ENCODE data around the gene TIMM8A. TPM values are rescaled to one million over a fixed set of nuclear protein-coding genes. Genes with fewer than 3 reads are reported as not detected.

TIMM8A gene
- total and polyA plus RNA-seq, 2 experiments from 2014 or later, result 8.8 to 13.0 TPM

- TF ChIP-seq EZH2 (IDR thresholded peaks at IDR 0.05; ENCODE audit: borderline replicate concordance) (no peak), EZH2phosphoT487 (IDR thresholded peaks at IDR 0.05; ENCODE audit: low read depth, severe bottlenecking, unreplicated experiment) (no peak), CTCF (IDR thresholded peaks at IDR 0.05; ENCODE audit: poor library complexity) (no peak)
These were observed 20.3 kb upstream of the TIMM8A start for GRCh38 chrX:101368800-101369199.

GRCh38 chrX:101365301-101365795 lies 16.8 kb upstream of the TIMM8A start:
- DNase-seq (ENCODE audit: low spot score), result no peak
- Histone ChIP-seq H3K79me2 (no peaks in the 10 kb centered on the region), H3K4me2 (no peak overlapping the region), H3K36me3 (replicated peaks; ENCODE audit: insufficient read depth, low read depth) (no peaks in the 10 kb centered on the region), H3K9me3 (ENCODE audit: low read depth) (no peaks in the 10 kb centered on the region), H3K27me3 (no peaks in the 10 kb centered on the region), H3K27ac (no peak overlapping the region), H3K4me1 (ENCODE audit: insufficient read depth) (no peaks in the 10 kb centered on the region), H3K9me2 (replicated peaks; ENCODE audit: insufficient read depth) (no peaks in the 10 kb centered on the region), H3K4me3 (no peak overlapping the region), H4K20me1 (ENCODE audit: insufficient read depth, poor library complexity, severe bottlenecking) (no peaks in the 10 kb centered on the region), H2AFZ (no peak overlapping the region)
- TF ChIP-seq EZH2 (IDR thresholded peaks at IDR 0.05; ENCODE audit: borderline replicate concordance) (no peak), CTCF (IDR thresholded peaks at IDR 0.05; ENCODE audit: poor library complexity) (no peak)
- 89% methylated on average over 1 of the region's 1 CpG for WGBS (ENCODE audit: low lambda C conversion rate, missing lambda C conversion rate)

More at GRCh38 chrX:101368800-101369199, 20.3 kb upstream of the TIMM8A start:
- H3K9me3 ChIP-seq (ENCODE audit: low read depth), result no peaks in the 10 kb centered on the region
- H3K79me2 ChIP-seq, result no peaks in the 10 kb centered on the region
- H3K9me2 ChIP-seq (replicated peaks; ENCODE audit: insufficient read depth), result no peaks in the 10 kb centered on the region
- DNase-seq (ENCODE audit: low spot score), result no peak
- no peaks in the 10 kb centered on the region for H3K27me3 ChIP-seq
- no peaks in the 10 kb centered on the region for H3K36me3 ChIP-seq (replicated peaks; ENCODE audit: insufficient read depth, low read depth)
- no peak overlapping the region for H3K27ac ChIP-seq
- H3K4me3 ChIP-seq, result no peak overlapping the region
- no peak overlapping the region for H3K4me2 ChIP-seq
- H4K20me1 ChIP-seq (ENCODE audit: insufficient read depth, poor library complexity, severe bottlenecking), result no peaks in the 10 kb centered on the region
- H2AFZ ChIP-seq, result no peak overlapping the region
- no peaks in the 10 kb centered on the region for H3K4me1 ChIP-seq (ENCODE audit: insufficient read depth)

- Histone ChIP-seq H4K20me1 (ENCODE audit: insufficient read depth, poor library complexity, severe bottlenecking) (no peaks in the 10 kb centered on the region), H3K4me3 (no peak overlapping the region), H3K27ac (no peak overlapping the region), H3K9me3 (ENCODE audit: low read depth) (no peaks in the 10 kb centered on the region), H2AFZ (no peak overlapping the region), H3K4me2 (no peak overlapping the region), H3K4me1 (ENCODE audit: insufficient read depth) (no peaks in the 10 kb centered on the region), H3K36me3 (replicated peaks; ENCODE audit: insufficient read depth, low read depth) (no peaks in the 10 kb centered on the region), H3K79me2 (no peaks in the 10 kb centered on the region), H3K27me3 (no peaks in the 10 kb centered on the region), H3K9me2 (replicated peaks; ENCODE audit: insufficient read depth) (no peaks in the 10 kb centered on the region)
- no peak for DNase-seq (ENCODE audit: low spot score)
- no peak for TF ChIP-seq EZH2 (IDR thresholded peaks at IDR 0.05; ENCODE audit: borderline replicate concordance)
- TF ChIP-seq EZH2phosphoT487 (IDR thresholded peaks at IDR 0.05; ENCODE audit: low read depth, severe bottlenecking, unreplicated experiment), result no peak
- no peak for TF ChIP-seq CTCF (IDR thresholded peaks at IDR 0.05; ENCODE audit: poor library complexity)
These were observed 14.2 kb upstream of the TIMM8A start for GRCh38 chrX:101362757-101363156.

GRCh38 chrX:101362116-101362515 lies 13.6 kb upstream of the TIMM8A start:
- Histone ChIP-seq H3K4me2 (no peak overlapping the region), H3K27ac (no peak overlapping the region), H3K4me1 (ENCODE audit: insufficient read depth) (no peaks in the 10 kb centered on the region), H3K4me3 (no peak overlapping the region), H3K9me3 (ENCODE audit: low read depth) (no peaks in the 10 kb centered on the region), H3K9me2 (replicated peaks; ENCODE audit: insufficient read depth) (no peaks in the 10 kb centered on the region), H3K36me3 (replicated peaks; ENCODE audit: insufficient read depth, low read depth) (no peaks in the 10 kb centered on the region), H4K20me1 (ENCODE audit: insufficient read depth, poor library complexity, severe bottlenecking) (no peaks in the 10 kb centered on the region), H3K79me2 (no peaks in the 10 kb centered on the region), H3K27me3 (no peaks in the 10 kb centered on the region), H2AFZ (no peak overlapping the region)
- TF ChIP-seq CTCF (IDR thresholded peaks at IDR 0.05; ENCODE audit: poor library complexity), result no peak
- no peak for TF ChIP-seq EZH2 (IDR thresholded peaks at IDR 0.05; ENCODE audit: borderline replicate concordance)
- TF ChIP-seq EZH2phosphoT487 (IDR thresholded peaks at IDR 0.05; ENCODE audit: low read depth, severe bottlenecking, unreplicated experiment), result no peak
- no peak for DNase-seq (ENCODE audit: low spot score)
- WGBS (ENCODE audit: low lambda C conversion rate, missing lambda C conversion rate), result 73% methylated on average over 3 of the region's 3 CpGs

Data from hepatocyte (in vitro differentiated cells).